IPS-NIHi7 (cell line): ENCODE results near the gene TRABD2B.

Experiments
- DNase-seq: peaks from one replicate; pipeline ENCODE4 v3.0.0; 2012; ENCODE audit warnings: mixed read lengths; ENCODE audit errors: extremely low spot score

TRABD2B gene

GRCh38 chr1:47911892-47912291, 85.3 kb downstream of the TRABD2B start:
- DNase-seq, result no peak

GRCh38 chr1:47911424-47911823, 85.8 kb downstream of the TRABD2B start:
- DNase-seq, result no peak

- DNase-seq, result no peak
These were observed 88.9 kb downstream of the TRABD2B start for GRCh38 chr1:47908258-47908657.

DNA sequence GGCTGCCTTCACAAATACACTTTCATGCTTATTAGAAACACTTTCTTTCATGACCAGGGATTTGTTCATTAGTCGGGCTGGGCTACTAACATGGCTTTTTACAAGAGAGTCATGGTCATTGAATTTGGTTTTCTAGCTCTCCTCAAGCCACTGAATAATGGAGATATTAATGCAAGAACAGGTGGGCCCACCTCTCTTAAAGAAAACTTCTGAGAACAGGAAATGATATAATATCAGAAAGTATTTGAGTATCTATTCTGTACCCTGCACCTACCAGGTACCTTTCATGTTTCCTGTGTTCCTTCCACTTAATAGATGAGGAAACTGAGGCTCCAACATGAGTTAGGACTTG, 90.0 kb downstream of the TRABD2B start:
- no peak for DNase-seq

- DNase-seq, result no peak
These were observed 90.5 kb downstream of the TRABD2B start for GRCh38 chr1:47906527-47907176.

- DNase-seq, result no peak
These were observed 91.2 kb downstream of the TRABD2B start for GRCh38 chr1:47906009-47906432.

DNA sequence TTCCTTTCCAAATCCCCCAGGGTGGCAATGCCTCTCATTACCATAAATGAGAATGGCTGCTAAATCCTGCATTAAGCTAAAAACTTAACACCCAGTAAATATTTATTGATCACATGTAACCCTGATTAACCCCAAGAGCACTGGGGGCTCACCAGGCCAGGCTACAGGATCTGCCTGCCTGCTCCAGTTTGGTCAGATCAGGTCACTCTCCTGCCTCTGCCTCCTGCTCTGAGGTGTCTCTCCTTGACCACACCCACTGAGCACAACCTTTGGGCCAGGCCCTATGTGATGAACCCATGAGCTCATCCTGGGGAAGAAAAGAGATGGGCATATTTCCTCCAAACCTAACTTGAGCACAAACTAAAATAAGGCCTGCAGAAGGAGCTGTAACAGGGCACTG, 93.5 kb downstream of the TRABD2B start:
- no peak for DNase-seq

- no peak for DNase-seq
These were observed 96.1 kb downstream of the TRABD2B start for GRCh38 chr1:47901001-47901575.

- DNase-seq, result peak; percentile 79
These were observed 98.9 kb downstream of the TRABD2B start for GRCh38 chr1:47898133-47898845.

- no peak for DNase-seq
These were observed 101.7 kb downstream of the TRABD2B start for GRCh38 chr1:47895279-47896125.

DNA sequence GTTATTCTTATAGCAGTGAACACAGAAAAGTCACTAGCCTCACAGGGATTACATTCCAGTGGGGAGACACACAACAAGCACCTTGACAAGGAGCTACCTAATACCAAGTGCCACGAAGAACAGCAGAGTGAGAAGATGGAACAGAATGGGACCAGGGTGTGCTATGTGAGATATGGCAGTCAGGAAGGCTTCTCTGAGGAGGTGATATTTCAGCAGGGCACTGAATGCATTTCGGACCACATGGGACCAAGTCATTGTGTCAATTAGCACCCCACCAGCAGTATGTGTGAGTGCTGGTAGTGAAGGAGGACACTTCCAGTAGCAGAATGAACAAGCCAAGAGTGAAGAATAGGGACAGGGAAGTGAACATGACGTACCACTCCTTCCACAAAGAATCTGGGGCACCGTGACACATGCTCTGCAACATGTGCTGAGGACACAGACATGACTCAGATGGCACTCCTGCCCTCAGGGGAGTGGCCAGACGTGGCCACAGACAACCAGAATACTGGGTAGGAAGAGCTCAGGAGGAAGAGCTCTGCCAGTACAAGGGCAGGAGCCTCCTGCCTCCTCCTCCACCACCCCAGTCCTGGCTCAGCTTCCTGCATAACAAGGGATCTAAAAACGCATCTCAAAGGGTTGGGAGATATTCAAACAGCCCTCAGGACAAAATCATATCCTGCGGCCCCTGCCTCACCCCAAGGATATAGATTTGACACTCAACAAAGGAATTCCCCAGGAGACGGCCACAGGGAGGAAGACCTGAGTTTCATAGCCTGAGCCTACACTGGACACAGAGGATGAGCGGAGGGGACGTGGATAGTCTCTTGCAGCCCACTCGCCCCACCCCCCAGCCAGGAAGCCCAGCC, 102.5 kb downstream of the TRABD2B start:
- peak; percentile 42 for DNase-seq

DNA sequence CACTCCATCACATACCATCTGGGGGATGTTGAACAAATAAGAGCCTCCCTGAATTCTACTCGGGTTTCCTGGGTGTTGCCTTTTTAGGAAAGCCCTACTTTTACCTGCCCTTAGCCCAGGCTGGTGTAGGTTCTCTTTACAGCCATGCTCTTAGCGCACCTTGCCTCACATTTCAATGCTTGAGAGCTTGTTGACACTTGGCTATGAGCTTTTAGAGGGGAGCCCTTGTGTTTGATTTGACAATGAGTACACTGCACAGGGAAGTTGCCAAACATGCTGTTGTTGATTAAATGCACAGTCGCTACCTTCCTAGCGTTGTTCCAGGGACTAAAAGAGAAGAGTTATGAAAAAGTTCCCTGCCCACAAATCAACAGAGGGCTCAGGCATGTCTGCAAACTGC, 103.8 kb downstream of the TRABD2B start:
- no peak for DNase-seq

DNA sequence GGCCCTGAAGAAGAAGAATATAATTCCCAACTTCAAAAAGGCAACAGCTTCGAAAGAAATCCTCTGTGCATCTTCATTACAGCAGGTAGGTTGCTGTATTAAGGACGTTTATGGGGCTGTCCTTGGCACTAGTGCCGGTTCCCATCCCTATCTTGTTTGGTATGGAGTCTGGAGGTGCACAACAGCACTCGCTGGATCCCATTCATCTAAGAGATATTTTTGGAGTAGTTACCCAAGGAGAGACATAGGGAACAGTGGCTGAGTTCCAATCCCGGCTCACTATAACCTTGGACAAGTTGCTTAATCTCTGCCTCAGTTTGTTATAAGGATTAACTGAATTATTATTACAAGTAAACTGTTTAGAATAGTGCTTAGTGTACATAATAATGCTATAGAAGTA, 106.4 kb downstream of the TRABD2B start:
- no peak for DNase-seq

GRCh38 chr1:47888294-47888629, 108.9 kb downstream of the TRABD2B start:
- DNase-seq, result no peak

- DNase-seq, result no peak
These were observed 109.5 kb downstream of the TRABD2B start for GRCh38 chr1:47887475-47888293.

DNA sequence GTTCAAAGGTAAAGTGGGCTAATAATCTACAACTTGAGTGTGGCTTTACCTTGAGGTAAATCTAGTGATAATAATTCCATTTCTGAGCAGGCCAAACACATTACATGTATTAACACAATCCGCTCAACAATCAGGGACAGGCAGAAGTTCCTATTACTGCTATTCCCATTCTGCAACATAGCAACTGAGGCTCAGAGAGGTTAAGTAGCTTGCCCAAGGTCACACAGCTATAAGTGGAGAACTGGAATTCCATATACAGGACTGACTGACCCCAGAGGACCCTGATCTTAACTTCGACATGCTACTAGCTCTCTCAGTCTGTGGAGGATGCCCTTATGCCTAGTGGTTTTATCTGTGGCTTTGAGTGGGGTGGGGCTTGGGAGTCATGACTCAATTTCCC, 110.1 kb downstream of the TRABD2B start:
- DNase-seq, result no peak

- no peak for DNase-seq
These were observed 111.0 kb downstream of the TRABD2B start for GRCh38 chr1:47886141-47886540.

- no peak for DNase-seq
These were observed 111.9 kb downstream of the TRABD2B start for GRCh38 chr1:47885062-47885830.

DNA sequence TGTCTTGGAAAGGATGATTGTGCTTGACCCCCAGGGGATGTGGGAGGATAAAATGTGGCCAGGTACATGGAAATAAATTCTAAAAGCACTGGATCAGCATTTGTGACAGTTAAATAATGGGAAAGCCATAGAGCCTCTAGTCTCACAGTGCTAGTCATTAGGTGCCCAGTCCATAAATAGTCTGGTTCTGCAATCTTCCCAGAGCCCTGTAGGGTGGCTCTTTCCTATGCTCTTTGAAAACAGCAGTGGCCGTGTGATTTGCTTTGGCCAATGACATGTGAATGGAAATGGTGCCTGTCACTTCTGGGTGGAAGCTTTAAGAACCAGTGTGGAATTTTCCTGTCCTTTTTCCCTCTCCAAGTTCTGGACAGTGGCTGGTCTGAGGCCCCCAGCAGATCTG, 113.2 kb downstream of the TRABD2B start:
- no peak for DNase-seq
